ENCODE results near the gene SSC4D. TPM values are rescaled to one million over a fixed set of nuclear protein-coding genes. Genes with fewer than 3 reads are reported as not detected.
"Not testable (repeated sequence)": the region's sequence is repeated elsewhere in the genome, so short reads cannot be mapped to it uniquely, and the experiment has no call there.

Gene SSC4D
- under 1 TPM in 1 of 3 donors, not detected in 2; 0.40 TPM for total RNA-seq
- total RNA-seq (2013) = 0.16 TPM

DNA sequence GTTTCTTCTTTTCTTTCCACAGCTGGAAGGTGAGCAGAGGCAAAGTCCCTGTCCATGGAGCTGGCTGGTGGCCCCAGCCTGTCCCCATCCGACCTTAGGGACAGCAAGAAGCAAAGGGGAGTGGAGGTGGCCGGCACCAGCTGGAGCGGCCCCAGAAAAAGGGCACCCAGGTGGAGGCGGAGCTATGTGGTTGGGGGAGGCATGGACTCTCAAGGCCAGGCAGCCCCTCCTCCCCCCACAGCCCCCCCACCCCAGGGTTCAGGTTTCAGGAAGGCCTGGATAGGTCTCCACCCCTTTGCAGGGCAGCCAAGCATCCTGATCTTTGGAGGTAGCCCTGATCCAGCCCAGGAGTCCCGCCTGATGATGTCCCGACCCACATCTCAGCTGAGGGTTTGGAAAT lies at the start of gene SSC4D:
TSS of gene SSC4D (minus strand) at position 161 of the 400 bp plus-strand sequence. CDS start 5,258 bp downstream, outside the sequence.
- Mint-ChIP-seq H3K9me3 (no peaks in the 10 kb centered on the region), H3K27ac (no peak within 1 kb of the TSS)

GRCh38 chr7:76458504-76458903 lies 49.0 kb upstream of the SSC4D start:
- ATAC-seq; H3K27ac Mint-ChIP-seq; H3K27me3 Mint-ChIP-seq (ENCODE audit: low read depth in 2 of 2); H3K4me1 ChIP-seq (ENCODE audit: control insufficient read depth, insufficient read depth, low read length); intact Hi-C loops (cut with micrococcal nuclease); H3K4me1 Mint-ChIP-seq; H3K27ac ChIP-seq (ENCODE audit: low read length); H3K4me3 Mint-ChIP-seq; H3K36me3 Mint-ChIP-seq; H3K27me3 ChIP-seq (ENCODE audit: control insufficient read depth, insufficient read depth, low read length); H3K36me3 ChIP-seq (ENCODE audit: control insufficient read depth, insufficient read depth, low read length); H3K9me3 ChIP-seq (ENCODE audit: control insufficient read depth, insufficient read depth, low read length); H3K4me3 ChIP-seq (ENCODE audit: low read length); DNase-seq; H3K9me3 Mint-ChIP-seq: not testable (repeated sequence)
- 91% methylated on average over 1 of the region's 4 CpGs for WGBS (ENCODE audit: insufficient coverage)

More for the DNA sequence above, at the start of gene SSC4D:
- TF ChIP-seq, protein P1, sequence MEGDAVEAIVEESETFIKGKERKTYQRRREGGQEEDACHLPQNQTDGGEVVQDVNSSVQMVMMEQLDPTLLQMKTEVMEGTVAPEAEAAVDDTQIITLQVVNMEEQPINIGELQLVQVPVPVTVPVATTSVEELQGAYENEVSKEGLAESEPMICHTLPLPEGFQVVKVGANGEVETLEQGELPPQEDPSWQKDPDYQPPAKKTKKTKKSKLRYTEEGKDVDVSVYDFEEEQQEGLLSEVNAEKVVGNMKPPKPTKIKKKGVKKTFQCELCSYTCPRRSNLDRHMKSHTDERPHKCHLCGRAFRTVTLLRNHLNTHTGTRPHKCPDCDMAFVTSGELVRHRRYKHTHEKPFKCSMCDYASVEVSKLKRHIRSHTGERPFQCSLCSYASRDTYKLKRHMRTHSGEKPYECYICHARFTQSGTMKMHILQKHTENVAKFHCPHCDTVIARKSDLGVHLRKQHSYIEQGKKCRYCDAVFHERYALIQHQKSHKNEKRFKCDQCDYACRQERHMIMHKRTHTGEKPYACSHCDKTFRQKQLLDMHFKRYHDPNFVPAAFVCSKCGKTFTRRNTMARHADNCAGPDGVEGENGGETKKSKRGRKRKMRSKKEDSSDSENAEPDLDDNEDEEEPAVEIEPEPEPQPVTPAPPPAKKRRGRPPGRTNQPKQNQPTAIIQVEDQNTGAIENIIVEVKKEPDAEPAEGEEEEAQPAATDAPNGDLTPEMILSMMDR (IDR thresholded peaks at IDR 0.05) = no peak
- H3K9me3 ChIP-seq (ENCODE audit: control insufficient read depth, insufficient read depth, low read length) = no peaks in the 10 kb centered on the region
- H3K36me3 ChIP-seq (ENCODE audit: control insufficient read depth, insufficient read depth, low read length) = no peaks in the 10 kb centered on the region
- H3K27ac ChIP-seq (ENCODE audit: low read length) = no peak within 1 kb of the TSS
- H3K4me1 Mint-ChIP-seq = no peaks in the 10 kb centered on the region
- DNase-seq = no peak
- H3K27me3 Mint-ChIP-seq (ENCODE audit: low read depth in 2 of 2) = peaks cover 0 to 5% of the 10 kb centered on the region in 2 donors
- intact Hi-C loops (cut with micrococcal nuclease) = no loop called here
- 88% methylated on average over 6 of the region's 6 CpGs for WGBS (ENCODE audit: insufficient coverage)
- no peak for ATAC-seq
- H3K4me1 ChIP-seq (ENCODE audit: control insufficient read depth, insufficient read depth, low read length) = no peaks in the 10 kb centered on the region
- H3K4me3 Mint-ChIP-seq = no peak within 1 kb of the TSS
- H3K27me3 ChIP-seq (ENCODE audit: control insufficient read depth, insufficient read depth, low read length) = no peaks in the 10 kb centered on the region
- no peaks in the 10 kb centered on the region for H3K36me3 Mint-ChIP-seq
- H3K4me3 ChIP-seq (ENCODE audit: low read length) = no peak within 1 kb of the TSS

DNA sequence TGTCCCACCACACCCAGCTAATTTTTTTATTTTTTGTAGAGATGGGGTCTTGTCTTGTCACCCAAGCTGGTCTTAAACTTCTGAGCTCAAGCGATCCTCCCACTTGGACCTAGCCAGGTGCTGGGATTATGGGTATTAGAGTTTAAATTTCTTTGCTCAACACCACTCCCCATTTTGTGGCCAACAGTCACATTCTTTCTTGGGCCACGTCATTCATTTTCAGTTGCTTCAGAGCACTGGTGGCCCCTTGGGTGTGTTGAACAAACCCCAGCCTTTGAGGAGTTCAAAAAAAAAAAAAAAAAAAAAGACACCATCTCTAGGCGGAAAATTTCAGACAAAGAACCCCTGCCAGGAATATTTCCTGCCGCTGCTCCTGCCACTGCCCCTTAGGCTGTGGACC lies 47.5 kb upstream of the SSC4D start:
- H3K36me3 ChIP-seq (ENCODE audit: control insufficient read depth, insufficient read depth, low read length); H3K4me3 Mint-ChIP-seq; DNase-seq; H3K4me3 ChIP-seq (ENCODE audit: low read length); ATAC-seq; H3K27ac Mint-ChIP-seq; intact Hi-C loops (cut with micrococcal nuclease); H3K36me3 Mint-ChIP-seq; H3K9me3 Mint-ChIP-seq; H3K4me1 ChIP-seq (ENCODE audit: control insufficient read depth, insufficient read depth, low read length); H3K27ac ChIP-seq (ENCODE audit: low read length); H3K27me3 Mint-ChIP-seq (ENCODE audit: low read depth in 2 of 2); H3K9me3 ChIP-seq (ENCODE audit: control insufficient read depth, insufficient read depth, low read length); H3K4me1 Mint-ChIP-seq; H3K27me3 ChIP-seq (ENCODE audit: control insufficient read depth, insufficient read depth, low read length): not testable (repeated sequence)
- no CpG with 5 or more reads among the region's 4 CpGs for WGBS (ENCODE audit: insufficient coverage)

DNA sequence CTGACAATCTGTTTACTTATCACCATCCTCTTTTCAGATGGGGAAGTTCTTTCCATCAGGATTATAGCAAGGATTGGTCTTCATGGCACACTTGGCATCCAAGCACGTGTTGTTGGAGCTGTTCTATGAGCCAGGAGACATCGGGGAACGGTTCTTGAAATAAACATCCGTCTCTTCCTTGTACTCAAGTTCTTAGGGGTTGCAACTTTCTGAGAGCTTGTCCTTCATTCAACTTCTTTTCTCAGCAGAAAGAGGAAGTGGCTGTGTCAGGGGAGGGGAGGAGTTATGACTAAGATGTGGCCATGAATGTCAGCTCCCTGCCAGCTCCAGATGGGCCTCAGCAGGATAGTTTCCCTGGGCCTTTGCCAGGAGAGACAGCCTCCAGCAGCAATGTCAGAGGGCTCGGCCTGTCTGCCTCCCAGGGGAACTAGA lies 36.1 kb upstream of the SSC4D start:
- ATAC-seq (peak; percentile 77 to 82 (median 79)), DNase-seq (peak in 1 of 2 donors; percentile 32)
- peak overlapping the region; percentile 52 for H3K27ac ChIP-seq (ENCODE audit: low read length)
- 0% methylated on average over 3 of the region's 5 CpGs for WGBS (ENCODE audit: insufficient coverage)
- H3K27ac Mint-ChIP-seq = peak overlapping the region in 1 of 2 donors; percentile 71
- H3K4me1 ChIP-seq (ENCODE audit: control insufficient read depth, insufficient read depth, low read length) = peaks cover 14% of the 10 kb centered on the region
- H3K27me3 ChIP-seq (ENCODE audit: control insufficient read depth, insufficient read depth, low read length); intact Hi-C loops (cut with micrococcal nuclease); H3K9me3 Mint-ChIP-seq; H3K36me3 ChIP-seq (ENCODE audit: control insufficient read depth, insufficient read depth, low read length); H3K4me1 Mint-ChIP-seq; H3K9me3 ChIP-seq (ENCODE audit: control insufficient read depth, insufficient read depth, low read length); H3K4me3 Mint-ChIP-seq; H3K27me3 Mint-ChIP-seq (ENCODE audit: low read depth in 2 of 2); H3K4me3 ChIP-seq (ENCODE audit: low read length); H3K36me3 Mint-ChIP-seq: not testable (repeated sequence)

GRCh38 chr7:76443846-76444245 lies 34.3 kb upstream of the SSC4D start:
- H3K27me3 ChIP-seq (ENCODE audit: control insufficient read depth, insufficient read depth, low read length); H3K4me3 ChIP-seq (ENCODE audit: low read length); intact Hi-C loops (cut with micrococcal nuclease); H3K36me3 Mint-ChIP-seq; H3K4me3 Mint-ChIP-seq; H3K9me3 Mint-ChIP-seq; H3K27ac ChIP-seq (ENCODE audit: low read length); H3K27ac Mint-ChIP-seq; H3K9me3 ChIP-seq (ENCODE audit: control insufficient read depth, insufficient read depth, low read length); H3K36me3 ChIP-seq (ENCODE audit: control insufficient read depth, insufficient read depth, low read length); H3K4me1 Mint-ChIP-seq; H3K27me3 Mint-ChIP-seq (ENCODE audit: low read depth in 2 of 2): not testable (repeated sequence)
- H3K4me1 ChIP-seq (ENCODE audit: control insufficient read depth, insufficient read depth, low read length) = peaks cover 14% of the 10 kb centered on the region
- WGBS (ENCODE audit: insufficient coverage) = 68% methylated on average over 4 of the region's 12 CpGs
- DNase-seq (peak in 1 of 2 donors; percentile 37), ATAC-seq (peak in 1 of 3 donors; percentile 27)

GRCh38 chr7:76442664-76443446 lies 33.4 kb upstream of the SSC4D start:
- peaks cover 14% of the 10 kb centered on the region for H3K4me1 ChIP-seq (ENCODE audit: control insufficient read depth, insufficient read depth, low read length)
- ATAC-seq; intact Hi-C loops (cut with micrococcal nuclease); H3K36me3 Mint-ChIP-seq; H3K36me3 ChIP-seq (ENCODE audit: control insufficient read depth, insufficient read depth, low read length); DNase-seq; H3K9me3 ChIP-seq (ENCODE audit: control insufficient read depth, insufficient read depth, low read length); H3K4me1 Mint-ChIP-seq; H3K27me3 Mint-ChIP-seq (ENCODE audit: low read depth in 2 of 2); H3K27me3 ChIP-seq (ENCODE audit: control insufficient read depth, insufficient read depth, low read length); H3K9me3 Mint-ChIP-seq; H3K4me3 Mint-ChIP-seq; H3K4me3 ChIP-seq (ENCODE audit: low read length); H3K27ac Mint-ChIP-seq; H3K27ac ChIP-seq (ENCODE audit: low read length): not testable (repeated sequence)
- WGBS (ENCODE audit: insufficient coverage) = 100% methylated on average over 2 of the region's 5 CpGs

DNA sequence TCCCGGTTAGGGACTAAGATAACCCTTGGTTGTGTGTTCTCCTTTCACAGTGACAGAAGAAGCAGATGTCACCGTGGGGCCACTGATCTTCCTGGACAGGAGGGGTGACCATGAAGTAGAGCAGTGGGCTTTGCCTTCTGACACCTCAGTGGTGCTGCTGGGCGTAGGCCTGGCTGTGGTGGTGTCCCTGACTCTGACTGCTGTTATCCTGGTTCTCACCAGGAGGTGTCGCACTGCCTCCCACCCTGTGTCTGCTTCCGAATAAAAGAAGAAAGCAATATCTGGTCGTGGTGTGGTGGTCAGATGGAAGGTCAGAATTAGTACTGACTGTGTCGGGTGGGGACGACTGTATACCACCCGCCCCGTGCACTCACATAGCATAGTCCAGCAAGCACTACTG lies 32.3 kb upstream of the SSC4D start:
- H3K36me3 Mint-ChIP-seq; H3K27ac Mint-ChIP-seq; H3K27me3 Mint-ChIP-seq (ENCODE audit: low read depth in 2 of 2); H3K27ac ChIP-seq (ENCODE audit: low read length); intact Hi-C loops (cut with micrococcal nuclease); H3K4me3 ChIP-seq (ENCODE audit: low read length); H3K4me3 Mint-ChIP-seq; H3K9me3 Mint-ChIP-seq; DNase-seq; H3K27me3 ChIP-seq (ENCODE audit: control insufficient read depth, insufficient read depth, low read length); H3K4me1 Mint-ChIP-seq; H3K36me3 ChIP-seq (ENCODE audit: control insufficient read depth, insufficient read depth, low read length); H3K9me3 ChIP-seq (ENCODE audit: control insufficient read depth, insufficient read depth, low read length): not testable (repeated sequence)
- peak; percentile 75 to 78 (median 77) for ATAC-seq
- H3K4me1 ChIP-seq (ENCODE audit: control insufficient read depth, insufficient read depth, low read length) = peaks cover 14% of the 10 kb centered on the region
- no CpG with 5 or more reads among the region's 10 CpGs for whole genome bisulfite sequencing (ENCODE audit: insufficient coverage)

Measured in natural killer cell (primary cell).